Vagina (tissue), 2 donors: ENCODE data around the gene UQCRC2. TPM values are rescaled to one million over a fixed set of nuclear protein-coding genes. Genes with fewer than 3 reads are reported as not detected.
A peak's percentile ranks its signal among the peaks of the same experiment; 100 is the strongest.
"Not testable (repeated sequence)": the region's sequence is repeated elsewhere in the genome, so short reads cannot be mapped to it uniquely, and the experiment has no call there.

ENCODE experiments used
- DNase-seq, 2 donors: peaks; one replicate each; pipeline ENCODE4 v3.0.0-alpha.2; 2017; ENCODE audit errors: extremely low spot score in 2 of 2
- H3K27ac ChIP-seq: fragments of 200-600 bp; sonication (generic); one replicate; pipeline ENCODE4 v1.5.1; 2019
- H3K27me3 ChIP-seq: fragments of 200-600 bp; sonication (generic); one replicate; pipeline ENCODE4 v1.5.1; 2019
- H3K36me3 ChIP-seq, 2 donors: fragments of 200-600 bp; sonication (generic); one replicate each; pipeline ENCODE4 v1.5.1; 2017 to 2019
- H3K4me1 ChIP-seq: fragments of 200-600 bp; sonication (generic); one replicate; pipeline ENCODE4 v1.5.1; 2019
- H3K4me3 ChIP-seq, 2 donors: fragments of 200-600 bp; sonication (generic); 1 replicate in 1 of 2; 2 replicates in 1 of 2; pipeline ENCODE4 v1.5.1; 2016 to 2019
- H3K9me3 ChIP-seq: fragments of 200-600 bp; sonication (generic); one replicate; pipeline ENCODE4 v1.5.1; 2019
- CTCF ChIP-seq, 3 experiments: fragments of 450-650 bp in 2 of 3; fragments of 200-600 bp in 1 of 3; sonication (generic) in 1 of 3; IDR thresholded peaks; one replicate each; pipeline ENCODE4 v1.5.1; 2017 to 2019; ENCODE audit warnings: antibody characterized with exemption in 3 of 3, mild to moderate bottlenecking in 2 of 3, moderate library complexity in 2 of 3
- POLR2A ChIP-seq, 2 donors: fragments of 450-650 bp; IDR thresholded peaks; one replicate each; pipeline ENCODE4 v1.6.1; 2017; ENCODE audit warnings: antibody characterized with exemption in 2 of 2, mild to moderate bottlenecking in 2 of 2, moderate library complexity in 2 of 2
- POLR2AphosphoS5 ChIP-seq, 2 donors: sonication (generic); formaldehyde crosslinking; IDR thresholded peaks; one replicate each; pipeline ENCODE4 v1.9.0; 2017; ENCODE audit warnings: antibody characterized with exemption in 2 of 2, mild to moderate bottlenecking in 2 of 2, low read depth in 1 of 2; ENCODE audit not compliant: insufficient read depth in 1 of 2
- intact Hi-C: fragments of 100-400 bp; cut with DNase I; formaldehyde crosslinking; loops from one replicate; pipeline ENCODE4 v1.15.1; 2023
- total RNA-seq: library from RNA; depleted of rRNA; stranded (reverse); fragments of >200 nt; gene quantifications from one replicate; pipeline ENCODE4 v1.2.3, GENCODE V29; 2016

Gene UQCRC2
- 155 TPM for total RNA-seq

- intact Hi-C loops = no loop called here
- peak within 1 kb of the TSS; percentile 86 to 87 for H3K4me3 ChIP-seq
- TF ChIP-seq CTCF (IDR thresholded peaks at IDR 0.05) (peak in 1 of 3 experiments; percentile 20), POLR2AphosphoS5 (IDR thresholded peaks at IDR 0.05; ENCODE audit: insufficient read depth in 1 of 2, low read depth in 1 of 2) (peak; percentile 85 to 87), POLR2A (IDR thresholded peaks at IDR 0.05) (peak in 1 of 2 donors; percentile 62)
- peaks cover 48% of the 10 kb centered on the region for H3K4me1 ChIP-seq
- no peaks in the 10 kb centered on the region for H3K9me3 ChIP-seq
- H3K27me3 ChIP-seq = no peaks in the 10 kb centered on the region
- H3K27ac ChIP-seq = peak within 1 kb of the TSS; percentile 80
- peaks cover 0 to 13% of the 10 kb centered on the region in 2 donors for H3K36me3 ChIP-seq
- peak; percentile 94 to 96 for DNase-seq
Measured at GRCh38 chr16:21952793-21953540, at the start of gene UQCRC2. Gene UQCRC2, plus strand, starts transcription at chr16:21953361. Its CDS starts 63 bp downstream, at chr16:21953424.

GRCh38 chr16:21932650-21933049 is 20.5 kb upstream of the UQCRC2 start:
- DNase-seq, H3K4me3 ChIP-seq, H3K27ac ChIP-seq, H3K27me3 ChIP-seq, intact Hi-C loops, H3K36me3 ChIP-seq, H3K9me3 ChIP-seq, H3K4me1 ChIP-seq: not testable (repeated sequence)

- not testable (repeated sequence) for H3K4me3 ChIP-seq, H3K4me1 ChIP-seq
Measured at GRCh38 chr16:21933316-21933715, 19.8 kb upstream of the UQCRC2 start.

GRCh38 chr16:21933790-21934189 is 19.4 kb upstream of the UQCRC2 start:
- H3K9me3 ChIP-seq, H3K27ac ChIP-seq, H3K36me3 ChIP-seq, DNase-seq, H3K4me1 ChIP-seq, H3K4me3 ChIP-seq, intact Hi-C loops, H3K27me3 ChIP-seq: not testable (repeated sequence)

More at GRCh38 chr16:21933316-21933715, 19.8 kb upstream of the UQCRC2 start:
- H3K9me3 ChIP-seq, DNase-seq, H3K27me3 ChIP-seq, H3K36me3 ChIP-seq, intact Hi-C loops, H3K27ac ChIP-seq: not testable (repeated sequence)

- H3K4me1 ChIP-seq, H3K4me3 ChIP-seq, H3K36me3 ChIP-seq, intact Hi-C loops, H3K27me3 ChIP-seq, H3K27ac ChIP-seq, DNase-seq, H3K9me3 ChIP-seq: not testable (repeated sequence)
Measured at GRCh38 chr16:21936216-21936615, 16.9 kb upstream of the UQCRC2 start.

GRCh38 chr16:21937336-21937829 is 15.8 kb upstream of the UQCRC2 start:
- H3K9me3 ChIP-seq = no peaks in the 10 kb centered on the region
- H3K27ac ChIP-seq = no peak overlapping the region
- H3K4me3 ChIP-seq = no peak overlapping the region
- no peaks in the 10 kb centered on the region for H3K27me3 ChIP-seq
- TF ChIP-seq POLR2AphosphoS5 (IDR thresholded peaks at IDR 0.05; ENCODE audit: insufficient read depth in 1 of 2, low read depth in 1 of 2) (no peak), CTCF (IDR thresholded peaks at IDR 0.05) (no peak), POLR2A (IDR thresholded peaks at IDR 0.05) (no peak)
- H3K4me1 ChIP-seq = no peaks in the 10 kb centered on the region
- DNase-seq = no peak
- intact Hi-C loops = no loop called here
- no peaks in the 10 kb centered on the region for H3K36me3 ChIP-seq

- intact Hi-C loops = no loop called here
- no peak for TF ChIP-seq CTCF (IDR thresholded peaks at IDR 0.05)
- TF ChIP-seq POLR2A (IDR thresholded peaks at IDR 0.05) = no peak
- no peak for TF ChIP-seq POLR2AphosphoS5 (IDR thresholded peaks at IDR 0.05; ENCODE audit: insufficient read depth in 1 of 2, low read depth in 1 of 2)
Measured at GRCh38 chr16:21940570-21940969, 12.6 kb upstream of the UQCRC2 start.

More at GRCh38 chr16:21940570-21940969, 12.6 kb upstream of the UQCRC2 start:
- no peak overlapping the region for H3K4me3 ChIP-seq
- H3K27me3 ChIP-seq = no peaks in the 10 kb centered on the region
- no peak for DNase-seq
- no peak overlapping the region for H3K27ac ChIP-seq
- H3K4me1 ChIP-seq = no peaks in the 10 kb centered on the region
- no peaks in the 10 kb centered on the region for H3K36me3 ChIP-seq
- H3K9me3 ChIP-seq = no peaks in the 10 kb centered on the region
